Measurements from ENCODE around the gene HTRA2. TPM values are rescaled to one million over a fixed set of nuclear protein-coding genes. Genes with fewer than 3 reads are reported as not detected.

Gene HTRA2
- total and polyA plus RNA-seq, 12 donors: 19.1 to 47.4 (median 36.7) TPM

- H3K36me3 ChIP-seq (replicated peaks in 1 of 2): no peaks in the 10 kb centered on the region
- 76 to 81% (median 77%) methylated on average over 6 to 7 of the region's 7 CpGs for WGBS, 4 donors
- no peak for DNase-seq
- no peaks in the 10 kb centered on the region for H3K9me3 ChIP-seq (replicated peaks in 1 of 3)
- no peaks in the 10 kb centered on the region for H3K4me1 ChIP-seq (replicated peaks in 1 of 2)
- no peak overlapping the region for H3K27ac ChIP-seq
- no peaks in the 10 kb centered on the region for H3K27me3 ChIP-seq
- H3K4me3 ChIP-seq: no peak overlapping the region
- no peak for TF ChIP-seq POLR2A (IDR thresholded peaks at IDR 0.05)
- TF ChIP-seq, protein P1, sequence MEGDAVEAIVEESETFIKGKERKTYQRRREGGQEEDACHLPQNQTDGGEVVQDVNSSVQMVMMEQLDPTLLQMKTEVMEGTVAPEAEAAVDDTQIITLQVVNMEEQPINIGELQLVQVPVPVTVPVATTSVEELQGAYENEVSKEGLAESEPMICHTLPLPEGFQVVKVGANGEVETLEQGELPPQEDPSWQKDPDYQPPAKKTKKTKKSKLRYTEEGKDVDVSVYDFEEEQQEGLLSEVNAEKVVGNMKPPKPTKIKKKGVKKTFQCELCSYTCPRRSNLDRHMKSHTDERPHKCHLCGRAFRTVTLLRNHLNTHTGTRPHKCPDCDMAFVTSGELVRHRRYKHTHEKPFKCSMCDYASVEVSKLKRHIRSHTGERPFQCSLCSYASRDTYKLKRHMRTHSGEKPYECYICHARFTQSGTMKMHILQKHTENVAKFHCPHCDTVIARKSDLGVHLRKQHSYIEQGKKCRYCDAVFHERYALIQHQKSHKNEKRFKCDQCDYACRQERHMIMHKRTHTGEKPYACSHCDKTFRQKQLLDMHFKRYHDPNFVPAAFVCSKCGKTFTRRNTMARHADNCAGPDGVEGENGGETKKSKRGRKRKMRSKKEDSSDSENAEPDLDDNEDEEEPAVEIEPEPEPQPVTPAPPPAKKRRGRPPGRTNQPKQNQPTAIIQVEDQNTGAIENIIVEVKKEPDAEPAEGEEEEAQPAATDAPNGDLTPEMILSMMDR (IDR thresholded peaks at IDR 0.05): no peak
- intact Hi-C loops (cut with DNase I): no loop called here
Observed at GRCh38 chr2:74562126-74562775, 32.5 kb downstream of the HTRA2 start.

- Histone ChIP-seq H3K4me3 (no peak overlapping the region), H3K36me3 (replicated peaks in 1 of 2) (no peaks in the 10 kb centered on the region), H3K27me3 (no peaks in the 10 kb centered on the region), H3K4me1 (replicated peaks in 1 of 2) (no peaks in the 10 kb centered on the region), H3K27ac (no peak overlapping the region), H3K9me3 (replicated peaks in 1 of 3) (no peaks in the 10 kb centered on the region)
- DNase-seq: no peak
- intact Hi-C loops (cut with DNase I): no loop called here
- WGBS, 4 donors: 55 to 79% (median 74%) methylated on average over 5 of the region's 5 CpGs
- TF ChIP-seq POLR2A (IDR thresholded peaks at IDR 0.05): no peak
- TF ChIP-seq, protein P1 (IDR thresholded peaks at IDR 0.05): no peak
Observed at GRCh38 chr2:74564222-74564621, 34.5 kb downstream of the HTRA2 start.

GRCh38 chr2:74566076-74566753 lies 36.5 kb downstream of the HTRA2 start:
- intact Hi-C loops (cut with DNase I): no loop called here
- Histone ChIP-seq H3K4me3 (no peak overlapping the region), H3K27me3 (no peaks in the 10 kb centered on the region), H3K9me3 (replicated peaks in 1 of 3) (no peaks in the 10 kb centered on the region), H3K27ac (no peak overlapping the region), H3K36me3 (replicated peaks in 1 of 2) (no peaks in the 10 kb centered on the region), H3K4me1 (replicated peaks in 1 of 2) (no peaks in the 10 kb centered on the region)
- 68 to 79% (median 70%) methylated on average over 7 of the region's 7 CpGs for WGBS, 4 donors
- TF ChIP-seq, protein P1 (IDR thresholded peaks at IDR 0.05): no peak
- TF ChIP-seq POLR2A (IDR thresholded peaks at IDR 0.05): no peak
- DNase-seq: no peak

DNA sequence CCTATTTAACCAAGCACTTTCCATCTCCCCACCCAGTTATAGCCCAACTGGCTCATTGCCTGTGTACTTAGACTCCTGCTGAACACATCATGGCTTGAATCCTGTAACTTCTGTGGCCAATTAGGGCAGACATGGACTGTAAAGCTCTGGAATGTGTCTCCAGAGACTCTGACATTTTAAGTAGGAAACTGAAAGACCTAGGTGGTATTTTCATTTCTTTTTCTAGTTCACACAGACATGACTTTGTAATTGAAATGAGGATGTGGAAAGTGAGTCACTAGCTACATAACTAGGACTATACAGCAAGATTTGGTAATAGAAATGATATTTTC lies 37.0 kb downstream of the HTRA2 start:
- no peak for TF ChIP-seq POLR2A (IDR thresholded peaks at IDR 0.05)
- TF ChIP-seq, protein P1 (IDR thresholded peaks at IDR 0.05): no peak
- no peak for DNase-seq
- H3K36me3 ChIP-seq (replicated peaks in 1 of 2): no peaks in the 10 kb centered on the region
- no peak overlapping the region for H3K4me3 ChIP-seq
- intact Hi-C loops (cut with DNase I): no loop called here
- no peak overlapping the region for H3K27ac ChIP-seq
- no peaks in the 10 kb centered on the region for H3K27me3 ChIP-seq
- no peaks in the 10 kb centered on the region for H3K4me1 ChIP-seq (replicated peaks in 1 of 2)
- H3K9me3 ChIP-seq (replicated peaks in 1 of 3): no peaks in the 10 kb centered on the region
